HL-60 (cell line): ENCODE measurements around the gene LGI2.
"Not testable (repeated sequence)": the region's sequence is repeated elsewhere in the genome, so short reads cannot be mapped to it uniquely, and the experiment has no call there.

Source experiments
- DNase-seq, 2 experiments: peaks; one replicate each; pipeline ENCODE4 v3.0.0-alpha.2; 2010 to 2020; ENCODE audit warnings: low read depth in 1 of 2, low spot score in 1 of 2
- H3K27ac ChIP-seq: fragments of 250-450 bp; sonication (Bioruptor Pico); replicated peaks from 2 replicates; pipeline ENCODE4 v1.5.1; 2020; ENCODE audit warnings: mild to moderate bottlenecking, moderate library complexity
- H3K27me3 ChIP-seq: fragments of 250-450 bp; sonication (Bioruptor Pico); 2 replicates; pipeline ENCODE4 v1.5.1; 2021; ENCODE audit warnings: mild to moderate bottlenecking, moderate library complexity; ENCODE audit not compliant: insufficient read depth, poor library complexity, severe bottlenecking
- H3K4me3 ChIP-seq: replicated peaks from 2 replicates; pipeline ENCODE4 v1.5.1; 2011; ENCODE audit warnings: mild to moderate bottlenecking, control low read depth, low read length; ENCODE audit not compliant: insufficient read depth
- CTCF ChIP-seq: IDR thresholded peaks from one replicate; pipeline ENCODE4 v1.5.1; 2011; ENCODE audit warnings: low read length, control low read depth, inconsistent platforms; ENCODE audit not compliant: insufficient read depth
- GABPA ChIP-seq: IDR thresholded peaks from 2 replicates; pipeline ENCODE4 v1.6.1; 2012; ENCODE audit warnings: low read depth
- POLR2AphosphoS5 ChIP-seq: IDR thresholded peaks from 2 replicates; pipeline ENCODE4 v1.6.1; 2012; ENCODE audit warnings: low read depth
- REST ChIP-seq: IDR thresholded peaks from 2 replicates; pipeline ENCODE4 v1.6.1; 2012; ENCODE audit warnings: low read depth; ENCODE audit not compliant: insufficient replicate concordance
- SPI1 ChIP-seq: IDR thresholded peaks from 2 replicates; pipeline ENCODE4 v1.6.1; 2012; ENCODE audit warnings: low read depth, mild to moderate bottlenecking, borderline replicate concordance

The LGI2 gene

GRCh38 chr4:25058796-25059195 is 28.1 kb upstream of the LGI2 start:
- DNase-seq = no peak
- H3K27me3 ChIP-seq = no peaks in the 10 kb centered on the region
- no peak overlapping the region for H3K27ac ChIP-seq
- no peak overlapping the region for H3K4me3 ChIP-seq
- TF ChIP-seq GABPA = no peak
- no peak for TF ChIP-seq SPI1
- TF ChIP-seq POLR2AphosphoS5 = no peak
- TF ChIP-seq CTCF = no peak
- no peak for TF ChIP-seq REST

GRCh38 chr4:25057299-25057698 is 26.6 kb upstream of the LGI2 start:
- no peak overlapping the region for H3K4me3 ChIP-seq
- H3K27me3 ChIP-seq = no peaks in the 10 kb centered on the region
- no peak for TF ChIP-seq SPI1
- TF ChIP-seq POLR2AphosphoS5 = no peak
- TF ChIP-seq REST = no peak
- TF ChIP-seq CTCF = no peak
- TF ChIP-seq GABPA = no peak
- no peak overlapping the region for H3K27ac ChIP-seq
- no peak for DNase-seq

- peak; percentile 60; the same call in 1 of the 2 replicates for TF ChIP-seq SPI1
These were observed 21.3 kb upstream of the LGI2 start for GRCh38 chr4:25052037-25052436.

GRCh38 chr4:25051534-25051933 is 20.8 kb upstream of the LGI2 start:
- no peak overlapping the region for H3K4me3 ChIP-seq
- no peak overlapping the region for H3K27ac ChIP-seq
- H3K27me3 ChIP-seq = no peaks in the 10 kb centered on the region
- TF ChIP-seq REST = no peak
- no peak for TF ChIP-seq SPI1
- no peak for TF ChIP-seq GABPA
- no peak for DNase-seq

More at GRCh38 chr4:25052037-25052436, 21.3 kb upstream of the LGI2 start:
- H3K27me3 ChIP-seq, H3K27ac ChIP-seq, H3K4me3 ChIP-seq: not testable (repeated sequence)
- peak in 1 of 2 experiments; percentile 61 for DNase-seq
